Measurements from ENCODE around the gene FEZ2. TPM values are rescaled to one million over a fixed set of nuclear protein-coding genes. Genes with fewer than 3 reads are reported as not detected.

The FEZ2 gene
- total RNA-seq, 2 donors from 2014 or later, result 12.7 to 19.1 TPM

DNA sequence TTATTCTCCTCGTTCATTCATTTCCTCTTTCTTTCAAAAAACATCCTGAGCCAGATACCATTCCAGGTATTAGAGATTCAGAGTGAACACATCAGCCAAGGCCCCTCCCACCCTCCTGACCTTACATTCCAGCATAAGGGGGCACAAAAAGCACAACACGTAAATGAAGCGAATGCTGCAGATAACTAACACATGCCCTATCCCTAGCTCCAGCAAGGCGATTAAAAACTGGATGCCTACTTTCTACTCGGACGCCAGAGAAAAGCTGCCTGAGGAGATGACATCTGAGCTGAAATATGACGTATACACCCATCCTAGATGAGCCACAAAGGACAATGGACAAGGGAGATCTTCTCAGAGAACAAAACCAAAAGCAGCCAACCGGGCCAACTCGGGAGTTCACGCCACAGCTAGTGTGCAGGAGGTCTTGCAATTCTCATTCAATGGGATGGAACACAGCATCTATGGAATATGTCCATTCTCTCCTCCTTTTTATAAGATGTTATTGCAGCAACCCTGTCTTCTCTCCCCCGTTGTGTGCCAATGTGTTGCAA, 33.5 kb downstream of the FEZ2 start:
- Histone ChIP-seq H3K36me3 (replicated peaks in 1 of 2; ENCODE audit: insufficient read depth in 1 of 2, low read depth in 2 of 2) (no peaks in the 10 kb centered on the region), H3K4me1 (peaks cover 21% of the 10 kb centered on the region), H3K4me3 (no peak overlapping the region), H3K27me3 (no peaks in the 10 kb centered on the region), H3K9me3 (no peaks in the 10 kb centered on the region), H3K27ac (no peak overlapping the region)
- no peak for ATAC-seq
- WGBS, 2 donors, result 91 to 92% methylated on average over 11 of the region's 11 CpGs
- intact Hi-C loops (cut with DNase I), result no loop called here
- TF ChIP-seq, protein P1, sequence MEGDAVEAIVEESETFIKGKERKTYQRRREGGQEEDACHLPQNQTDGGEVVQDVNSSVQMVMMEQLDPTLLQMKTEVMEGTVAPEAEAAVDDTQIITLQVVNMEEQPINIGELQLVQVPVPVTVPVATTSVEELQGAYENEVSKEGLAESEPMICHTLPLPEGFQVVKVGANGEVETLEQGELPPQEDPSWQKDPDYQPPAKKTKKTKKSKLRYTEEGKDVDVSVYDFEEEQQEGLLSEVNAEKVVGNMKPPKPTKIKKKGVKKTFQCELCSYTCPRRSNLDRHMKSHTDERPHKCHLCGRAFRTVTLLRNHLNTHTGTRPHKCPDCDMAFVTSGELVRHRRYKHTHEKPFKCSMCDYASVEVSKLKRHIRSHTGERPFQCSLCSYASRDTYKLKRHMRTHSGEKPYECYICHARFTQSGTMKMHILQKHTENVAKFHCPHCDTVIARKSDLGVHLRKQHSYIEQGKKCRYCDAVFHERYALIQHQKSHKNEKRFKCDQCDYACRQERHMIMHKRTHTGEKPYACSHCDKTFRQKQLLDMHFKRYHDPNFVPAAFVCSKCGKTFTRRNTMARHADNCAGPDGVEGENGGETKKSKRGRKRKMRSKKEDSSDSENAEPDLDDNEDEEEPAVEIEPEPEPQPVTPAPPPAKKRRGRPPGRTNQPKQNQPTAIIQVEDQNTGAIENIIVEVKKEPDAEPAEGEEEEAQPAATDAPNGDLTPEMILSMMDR (IDR thresholded peaks at IDR 0.05), result no peak
- TF ChIP-seq POLR2A (IDR thresholded peaks at IDR 0.05), result no peak
- DNase-seq, result no peak

DNA sequence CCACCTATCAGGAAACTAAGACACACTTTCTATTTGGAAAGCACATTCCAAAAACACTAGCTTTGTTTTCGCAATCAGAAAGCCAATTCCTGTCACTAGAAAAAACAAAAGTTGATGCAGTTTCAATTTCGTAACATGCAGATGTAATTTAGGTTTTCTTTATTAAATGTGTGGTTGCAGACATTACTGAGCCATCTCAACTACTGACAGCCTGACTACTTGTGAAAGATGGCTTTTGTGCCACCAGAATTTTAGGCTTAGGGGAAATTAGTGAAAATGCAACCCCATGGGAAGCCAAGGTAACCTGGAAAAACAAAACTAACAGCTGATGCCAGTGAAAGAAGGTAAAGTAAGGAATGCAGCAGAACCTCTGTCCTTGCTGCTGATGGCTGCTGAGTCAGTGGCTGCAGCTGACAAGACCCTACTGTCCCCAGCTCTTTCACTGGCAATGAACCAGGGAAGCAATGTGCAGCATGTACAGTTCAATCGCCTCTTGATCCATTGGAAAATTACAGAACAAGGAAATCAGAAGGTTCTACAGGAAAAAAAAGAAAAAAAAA, 34.9 kb downstream of the FEZ2 start:
- TF ChIP-seq, protein P1 (IDR thresholded peaks at IDR 0.05), result no peak
- no peak for TF ChIP-seq POLR2A (IDR thresholded peaks at IDR 0.05)
- Histone ChIP-seq H3K4me3 (no peak overlapping the region), H3K27ac (peak overlapping the region in 3 of 4 donors; percentile 39 to 67 (median 56)), H3K9me3 (no peaks in the 10 kb centered on the region), H3K4me1 (peaks cover 9% of the 10 kb centered on the region), H3K36me3 (replicated peaks in 1 of 2; ENCODE audit: insufficient read depth in 1 of 2, low read depth in 2 of 2) (no peaks in the 10 kb centered on the region), H3K27me3 (no peaks in the 10 kb centered on the region)
- WGBS, 2 donors, result 58 to 61% methylated on average over 3 of the region's 3 CpGs
- intact Hi-C loops (cut with DNase I), result no loop called here
- ATAC-seq (peak; percentile 38), DNase-seq (no peak)

DNA sequence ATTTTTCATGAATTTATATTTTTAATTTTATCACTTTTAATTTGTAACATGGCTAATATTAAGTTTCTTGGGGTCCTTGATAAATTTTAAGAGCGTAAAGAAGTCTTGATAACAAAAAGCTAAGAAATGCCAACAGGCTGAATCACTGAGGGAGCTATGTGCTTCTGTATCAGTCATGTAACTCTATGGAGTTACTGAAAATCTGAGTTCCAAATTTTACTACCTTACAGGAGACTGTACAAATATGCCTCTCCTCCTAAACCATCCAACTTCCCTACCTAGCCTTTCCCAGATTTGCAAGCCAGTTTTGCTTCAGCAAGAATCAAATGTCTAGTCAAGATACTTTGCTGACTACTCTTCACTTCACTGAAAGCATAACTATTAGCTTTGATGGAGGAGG, 35.7 kb downstream of the FEZ2 start:
- peak overlapping the region in 3 of 4 donors; percentile 8 to 67 (median 56) for H3K27ac ChIP-seq

DNA sequence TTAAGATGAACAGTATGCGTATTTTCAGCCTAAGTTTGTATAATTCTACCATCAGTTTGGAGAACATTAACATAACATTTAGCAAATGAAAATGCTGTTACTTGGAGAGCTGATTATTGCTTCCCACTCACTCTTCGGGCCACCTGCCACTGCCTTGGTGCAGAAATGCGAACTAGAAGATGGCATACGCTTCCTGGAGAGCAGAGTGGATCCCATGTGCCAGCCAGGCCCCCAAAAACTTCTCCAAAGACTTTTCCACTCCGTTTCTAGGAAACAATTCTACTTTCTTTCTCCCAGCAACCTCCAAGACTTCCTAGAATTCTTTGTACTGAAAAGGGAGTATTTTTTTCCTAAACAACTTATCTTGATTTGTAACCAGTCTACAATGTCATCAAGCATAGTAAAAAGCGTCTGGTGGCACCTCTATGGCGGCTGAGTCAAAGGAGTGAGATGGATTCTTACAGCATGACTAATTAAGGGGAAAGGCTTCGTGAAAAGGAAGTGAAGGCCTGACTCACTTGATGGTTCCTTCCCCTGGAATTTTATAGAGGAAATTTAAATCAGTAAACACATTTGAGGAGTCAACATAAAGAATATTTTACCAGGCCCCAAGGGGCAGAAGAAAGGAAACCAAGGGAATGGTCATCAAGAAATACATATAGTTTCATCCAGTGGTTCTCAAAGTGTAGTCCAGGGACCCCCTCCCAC, 36.6 kb downstream of the FEZ2 start:
- H3K4me3 ChIP-seq, result no peak overlapping the region
- peak overlapping the region in 3 of 4 donors; percentile 8 to 67 (median 37) for H3K27ac ChIP-seq
- DNase-seq (peak in 1 of 4 donors; percentile 12), ATAC-seq (peak; percentile 65)
- 78% methylated on average over 8 of the region's 8 CpGs for WGBS, 2 donors
- H3K4me1 ChIP-seq, result peaks cover 9% of the 10 kb centered on the region
- no peak for TF ChIP-seq POLR2A (IDR thresholded peaks at IDR 0.05)
- TF ChIP-seq, protein P1 (IDR thresholded peaks at IDR 0.05), result no peak
- intact Hi-C loops (cut with DNase I), result no loop called here
- no peaks in the 10 kb centered on the region for H3K27me3 ChIP-seq
- H3K9me3 ChIP-seq, result no peaks in the 10 kb centered on the region
- H3K36me3 ChIP-seq (replicated peaks in 1 of 2; ENCODE audit: insufficient read depth in 1 of 2, low read depth in 2 of 2), result no peaks in the 10 kb centered on the region

More for the DNA sequence above, 35.7 kb downstream of the FEZ2 start:
- WGBS, 2 donors, result 92 to 97% methylated on average over 1 of the region's 1 CpG
- Histone ChIP-seq H3K4me3 (no peak overlapping the region), H3K27me3 (no peaks in the 10 kb centered on the region), H3K36me3 (replicated peaks in 1 of 2; ENCODE audit: insufficient read depth in 1 of 2, low read depth in 2 of 2) (no peaks in the 10 kb centered on the region), H3K4me1 (peaks cover 9% of the 10 kb centered on the region), H3K9me3 (no peaks in the 10 kb centered on the region)
- intact Hi-C loops (cut with DNase I), result no loop called here
- TF ChIP-seq, protein P1 (IDR thresholded peaks at IDR 0.05), result no peak
- no peak for TF ChIP-seq POLR2A (IDR thresholded peaks at IDR 0.05)
- no peak for DNase-seq
- ATAC-seq, result no peak
